Stomach (tissue), 9 donors: ENCODE results near the gene IL20RA. TPM values are rescaled to one million over a fixed set of nuclear protein-coding genes. Genes with fewer than 3 reads are reported as not detected.

Source experiments
- DNase-seq, 2 donors: peaks; one replicate each; pipeline versions ENCODE4 v3.0.0 to v3.0.0-alpha.2; 2013 to 2019
- H3K27ac ChIP-seq, 5 donors: fragments of 200-600 bp in 4 of 5; sonication (generic) in 4 of 5; one replicate each; pipeline ENCODE4 v1.5.1; 2013 to 2019; ENCODE audit warnings: mild to moderate bottlenecking in 1 of 5, moderate library complexity in 1 of 5
- H3K27me3 ChIP-seq, 3 donors: fragments of 200-600 bp; sonication (generic); one replicate each; pipeline ENCODE4 v1.5.1; 2017 to 2019; ENCODE audit warnings: mixed run types in 1 of 3
- H3K36me3 ChIP-seq, 4 donors: fragments of 200-600 bp; sonication (generic); 1 replicate in 3 of 4; 2 replicates in 1 of 4; pipeline ENCODE4 v1.5.1; 2016 to 2019
- H3K4me1 ChIP-seq, 4 donors: fragments of 200-600 bp; sonication (generic); one replicate each; pipeline ENCODE4 v1.5.1; 2016 to 2019
- H3K4me3 ChIP-seq, 4 donors: fragments of 200-600 bp; sonication (generic) in 3 of 4; one replicate each; pipeline ENCODE4 v1.5.1; 2016 to 2019; ENCODE audit warnings: mild to moderate bottlenecking in 1 of 4
- H3K9me3 ChIP-seq, 4 donors: fragments of 200-600 bp; sonication (generic); one replicate each; pipeline ENCODE4 v1.5.1; 2016 to 2019
- CTCF ChIP-seq, 7 experiments: fragments of 450-650 bp in 4 of 7; fragments of 200-600 bp in 3 of 7; sonication (generic) in 3 of 7; IDR thresholded peaks; one replicate each; pipeline ENCODE4 v1.5.1; 2016 to 2019; ENCODE audit warnings: antibody characterized with exemption in 7 of 7, control low read depth in 2 of 7, mild to moderate bottlenecking in 1 of 7
- EP300 ChIP-seq: sonication (generic); formaldehyde crosslinking; IDR thresholded peaks from one replicate; pipeline ENCODE4 v1.6.1; 2017; ENCODE audit warnings: antibody characterized with exemption
- POLR2A ChIP-seq, 4 donors: fragments of 450-650 bp; IDR thresholded peaks; one replicate each; pipeline ENCODE4 v1.6.1; 2016; ENCODE audit warnings: antibody characterized with exemption in 4 of 4, control low read depth in 2 of 4, mild to moderate bottlenecking in 1 of 4, moderate library complexity in 1 of 4
- POLR2AphosphoS5 ChIP-seq, 3 donors: sonication (generic); formaldehyde crosslinking; IDR thresholded peaks; one replicate each; pipeline ENCODE4 v1.6.1; 2016; ENCODE audit warnings: antibody characterized with exemption in 3 of 3
- WGBS, 5 donors: extraction: QIAGEN DNeasy Blood & Tissue Kit in 3 of 5; methylation state at CpG; one replicate each; pipeline versions ENCODE4 v1.1.5 to v1.1.7; 2013 to 2018; 5-methylcytosine and 5-hydroxymethylcytosine counted together
- intact Hi-C: fragments of 100-400 bp; cut with DNase I; formaldehyde crosslinking; loops from one replicate; pipeline ENCODE4 v1.15.1; 2023; ENCODE audit warnings: low total_unique reads
- polyA plus RNA-seq, 3 donors: library from polyadenylated mRNA; stranded (reverse); fragments of 200-250 nt; gene quantifications; one replicate each; pipeline ENCODE4 v1.2.3, GENCODE V29; 2013
- total RNA-seq, 5 donors: library from RNA; depleted of rRNA; stranded (reverse); fragments of >200 nt; gene quantifications; one replicate each; pipeline versions ENCODE4 v1.1.0 to v1.2.3, GENCODE V29; 2014 to 2016
- donor health status: healthy with polysubstance abuse.
- donor health status: Bipolar disorder and iron deficiency.
- donor health status: healthy.

Gene IL20RA
- total and polyA plus RNA-seq, 8 donors = 0.45 to 38.5 (median 7.0) TPM

- H3K9me3 ChIP-seq = no peaks in the 10 kb centered on the region
- H3K27me3 ChIP-seq = peaks cover 0 to 64% (median 13%) of the 10 kb centered on the region in 3 donors
- TF ChIP-seq EP300 = no peak
- no peak for TF ChIP-seq POLR2AphosphoS5 (IDR thresholded peaks at IDR 0.05)
- TF ChIP-seq POLR2A (IDR thresholded peaks at IDR 0.05) = no peak
- TF ChIP-seq CTCF (IDR thresholded peaks at IDR 0.05) = no peak
- H3K4me1 ChIP-seq = peaks cover 0 to 21% (median 12%) of the 10 kb centered on the region in 4 donors
- no peak overlapping the region for H3K27ac ChIP-seq
- intact Hi-C loops = no loop called here
- no peaks in the 10 kb centered on the region for H3K36me3 ChIP-seq
- peak overlapping the region; percentile 37 to 48 (median 40) for H3K4me3 ChIP-seq
- WGBS, 5 donors = 24 to 39% (median 32%) methylated on average over 4 of the region's 4 CpGs
- no peak for DNase-seq
These were observed 54.6 kb downstream of the IL20RA start for GRCh38 chr6:136990242-136990578.

- intact Hi-C loops = no loop called here
- Histone ChIP-seq H3K9me3 (no peaks in the 10 kb centered on the region), H3K4me3 (peak overlapping the region; percentile 37 to 48 (median 40)), H3K4me1 (peaks cover 0 to 20% (median 11%) of the 10 kb centered on the region in 4 donors), H3K36me3 (no peaks in the 10 kb centered on the region), H3K27me3 (peaks cover 0 to 64% (median 13%) of the 10 kb centered on the region in 3 donors), H3K27ac (peak overlapping the region in 3 of 5 donors; percentile 16 to 45 (median 39))
- WGBS, 5 donors = 0 to 5% (median 1%) methylated on average over 26 to 40 of the region's 40 CpGs
- peak in 1 of 2 donors; percentile 69 for DNase-seq
- TF ChIP-seq EP300 (no peak), CTCF (IDR thresholded peaks at IDR 0.05) (no peak), POLR2A (IDR thresholded peaks at IDR 0.05) (no peak), POLR2AphosphoS5 (IDR thresholded peaks at IDR 0.05) (no peak)
These were observed 55.1 kb downstream of the IL20RA start for GRCh38 chr6:136989571-136990241.

- H3K4me1 ChIP-seq = peaks cover 0 to 14% (median 6%) of the 10 kb centered on the region in 4 donors
- no peaks in the 10 kb centered on the region for H3K9me3 ChIP-seq
- H3K27ac ChIP-seq = no peak overlapping the region
- H3K27me3 ChIP-seq = peaks cover 0 to 48% (median 13%) of the 10 kb centered on the region in 3 donors
- no peak overlapping the region for H3K4me3 ChIP-seq
- TF ChIP-seq EP300 (no peak), POLR2A (IDR thresholded peaks at IDR 0.05) (no peak), POLR2AphosphoS5 (IDR thresholded peaks at IDR 0.05) (no peak), CTCF (IDR thresholded peaks at IDR 0.05) (no peak)
- intact Hi-C loops = no loop called here
- no peaks in the 10 kb centered on the region for H3K36me3 ChIP-seq
- no peak for DNase-seq
- 26 to 51% (median 40%) methylated on average over 4 of the region's 4 CpGs for WGBS, 5 donors
These were observed 57.2 kb downstream of the IL20RA start for GRCh38 chr6:136987526-136987925.

GRCh38 chr6:136985502-136985901 lies 59.3 kb downstream of the IL20RA start:
- intact Hi-C loops = no loop called here
- peaks cover 0 to 30% (median 13%) of the 10 kb centered on the region in 3 donors for H3K27me3 ChIP-seq
- H3K4me3 ChIP-seq = no peak overlapping the region
- WGBS, 5 donors = 82 to 96% (median 93%) methylated on average over 5 of the region's 5 CpGs
- TF ChIP-seq POLR2A (IDR thresholded peaks at IDR 0.05) (no peak), EP300 (no peak), POLR2AphosphoS5 (IDR thresholded peaks at IDR 0.05) (no peak), CTCF (IDR thresholded peaks at IDR 0.05) (no peak)
- no peaks in the 10 kb centered on the region for H3K36me3 ChIP-seq
- no peak overlapping the region for H3K27ac ChIP-seq
- no peak for DNase-seq
- H3K4me1 ChIP-seq = peaks cover 0 to 14% (median 6%) of the 10 kb centered on the region in 4 donors
- H3K9me3 ChIP-seq = no peaks in the 10 kb centered on the region
